ENCODE results near the gene SLC22A4. TPM values are rescaled to one million over a fixed set of nuclear protein-coding genes. Genes with fewer than 3 reads are reported as not detected.
A peak's percentile ranks its signal among the peaks of the same experiment; 100 is the strongest.

SLC22A4 gene
- total and polyA plus RNA-seq, 7 donors, result 1.1 to 17.5 (median 2.8) TPM

DNA sequence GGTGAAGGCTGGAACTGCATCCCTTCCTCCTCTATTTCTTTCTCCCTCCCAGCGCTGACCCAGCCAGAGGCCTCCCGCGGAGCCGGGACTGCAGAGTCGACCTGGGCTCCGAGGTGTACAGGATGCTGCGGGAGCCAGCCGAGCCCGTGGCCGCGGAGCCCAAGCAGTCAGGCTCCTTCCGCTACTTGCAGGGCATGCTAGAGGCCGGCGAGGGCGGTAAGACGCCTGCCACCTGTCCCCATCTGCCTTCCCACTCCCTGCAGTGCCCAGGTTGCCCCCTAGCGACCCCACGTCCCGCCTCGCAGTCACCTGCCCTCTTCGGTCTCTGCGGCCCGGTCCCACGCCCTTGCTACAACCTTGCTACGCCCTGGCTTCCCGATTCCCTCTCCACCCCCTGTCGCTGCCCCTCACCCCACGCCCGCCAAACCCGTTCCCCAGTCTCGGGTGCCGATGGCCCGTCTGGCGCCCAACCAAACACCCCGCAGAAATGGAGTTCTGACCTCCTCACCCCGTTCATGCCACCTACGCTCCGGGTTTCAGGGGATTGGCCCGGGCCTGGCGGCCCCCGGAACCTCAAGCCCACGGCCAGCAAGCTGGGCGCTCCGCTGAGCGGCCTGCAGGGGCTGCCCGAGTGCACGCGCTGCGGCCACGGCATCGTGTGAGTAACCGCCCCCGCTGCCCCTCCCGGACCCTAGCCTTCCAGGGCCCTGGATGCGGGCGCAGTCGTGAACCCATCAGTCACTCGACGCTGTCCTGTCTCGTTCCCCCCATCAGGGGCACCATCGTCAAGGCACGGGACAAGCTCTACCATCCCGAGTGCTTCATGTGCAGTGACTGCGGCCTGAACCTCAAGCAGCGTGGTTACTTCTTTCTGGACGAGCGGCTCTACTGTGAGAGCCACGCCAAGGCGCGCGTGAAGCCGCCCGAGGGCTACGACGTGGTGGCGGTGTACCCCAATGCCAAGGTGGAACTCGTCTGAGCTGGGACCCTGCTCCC is 22.6 kb upstream of the SLC22A4 start:
- intact Hi-C loops (cut with DNase I), result loop anchor here (5.0 kb wide), 1 partner anchor 231 kb away; no protein-coding TSS in a partner anchor
- Histone ChIP-seq H3K9me3 (no peaks in the 10 kb centered on the region), H3K4me3 (no peak overlapping the region), H3K36me3 (ENCODE audit: insufficient read depth in 1 of 2, low read depth in 1 of 2) (peaks cover 0 to 4% of the 10 kb centered on the region in 2 donors), H3K27me3 (ENCODE audit: insufficient read depth in 3 of 3, low read length in 2 of 3) (no peaks in the 10 kb centered on the region), H3K27ac (no peak overlapping the region), H3K4me1 (no peaks in the 10 kb centered on the region)
- whole genome bisulfite sequencing, 3 donors, result 86 to 89% (median 87%) methylated on average over 77 of the region's 77 CpGs
- no peak for DNase-seq
- peak in 2 of 4 donors; percentile 9 to 10 for ATAC-seq
- TF ChIP-seq, protein P1, sequence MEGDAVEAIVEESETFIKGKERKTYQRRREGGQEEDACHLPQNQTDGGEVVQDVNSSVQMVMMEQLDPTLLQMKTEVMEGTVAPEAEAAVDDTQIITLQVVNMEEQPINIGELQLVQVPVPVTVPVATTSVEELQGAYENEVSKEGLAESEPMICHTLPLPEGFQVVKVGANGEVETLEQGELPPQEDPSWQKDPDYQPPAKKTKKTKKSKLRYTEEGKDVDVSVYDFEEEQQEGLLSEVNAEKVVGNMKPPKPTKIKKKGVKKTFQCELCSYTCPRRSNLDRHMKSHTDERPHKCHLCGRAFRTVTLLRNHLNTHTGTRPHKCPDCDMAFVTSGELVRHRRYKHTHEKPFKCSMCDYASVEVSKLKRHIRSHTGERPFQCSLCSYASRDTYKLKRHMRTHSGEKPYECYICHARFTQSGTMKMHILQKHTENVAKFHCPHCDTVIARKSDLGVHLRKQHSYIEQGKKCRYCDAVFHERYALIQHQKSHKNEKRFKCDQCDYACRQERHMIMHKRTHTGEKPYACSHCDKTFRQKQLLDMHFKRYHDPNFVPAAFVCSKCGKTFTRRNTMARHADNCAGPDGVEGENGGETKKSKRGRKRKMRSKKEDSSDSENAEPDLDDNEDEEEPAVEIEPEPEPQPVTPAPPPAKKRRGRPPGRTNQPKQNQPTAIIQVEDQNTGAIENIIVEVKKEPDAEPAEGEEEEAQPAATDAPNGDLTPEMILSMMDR (IDR thresholded peaks at IDR 0.05), result no peak

DNA sequence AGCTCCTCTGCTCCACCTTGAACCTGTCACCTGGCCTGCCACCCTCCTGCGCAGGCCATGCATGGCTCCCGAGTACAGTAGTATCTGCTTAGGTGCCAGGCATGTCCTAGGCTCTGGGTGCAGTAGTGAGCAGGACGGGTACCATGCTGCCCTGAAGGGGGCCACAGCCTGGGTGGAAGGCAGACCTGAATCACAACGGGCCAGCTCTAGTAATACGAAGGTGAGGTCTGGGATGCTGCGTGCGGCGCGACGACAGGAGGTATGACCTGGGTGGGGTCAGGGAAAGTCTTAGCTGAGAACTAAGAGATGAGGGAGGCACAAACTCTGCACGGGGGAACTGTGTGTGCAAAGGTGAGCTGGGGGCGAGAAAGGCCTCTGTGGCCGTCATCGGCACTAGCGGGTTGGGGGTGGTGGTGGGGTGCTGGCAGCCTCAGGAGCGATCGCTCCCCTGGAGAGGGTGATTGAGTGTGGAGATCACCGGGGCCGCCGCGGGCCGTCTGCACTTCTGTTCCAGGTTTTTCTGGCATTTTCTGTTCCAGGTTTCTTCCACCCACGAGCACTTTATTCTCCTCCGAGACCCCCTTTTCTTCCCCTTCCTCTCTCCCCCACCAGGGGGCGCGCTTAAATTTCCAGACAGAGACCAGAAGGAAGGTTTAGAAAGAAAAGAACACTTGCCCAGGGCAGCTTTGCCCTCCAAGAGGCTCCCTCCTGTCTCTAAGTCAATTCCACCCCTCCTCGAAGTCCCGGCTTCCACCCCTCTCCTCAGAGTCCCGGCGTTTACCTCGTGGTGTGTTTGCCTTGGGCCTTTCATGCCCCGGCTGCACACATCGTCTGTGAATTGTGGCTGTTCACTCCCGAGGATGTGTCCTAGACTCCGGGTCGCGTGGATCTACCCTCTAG is 21.6 kb upstream of the SLC22A4 start:
- Histone ChIP-seq H3K9me3 (no peaks in the 10 kb centered on the region), H3K27ac (no peak overlapping the region), H3K4me3 (no peak overlapping the region), H3K4me1 (no peaks in the 10 kb centered on the region), H3K36me3 (ENCODE audit: insufficient read depth in 1 of 2, low read depth in 1 of 2) (peaks cover 0 to 4% of the 10 kb centered on the region in 2 donors), H3K27me3 (ENCODE audit: insufficient read depth in 3 of 3, low read length in 2 of 3) (no peaks in the 10 kb centered on the region)
- peak; percentile 41 to 86 (median 70) for ATAC-seq
- DNase-seq, result peak; percentile 70 to 75
- intact Hi-C loops (cut with DNase I), result loop anchor here (5.0 kb wide), 1 partner anchor 230 kb away; no protein-coding TSS in a partner anchor
- WGBS, 3 donors, result 53 to 63% (median 57%) methylated on average over 36 to 37 of the region's 37 CpGs
- TF ChIP-seq, protein P1 (IDR thresholded peaks at IDR 0.05), result peak; percentile 90

DNA sequence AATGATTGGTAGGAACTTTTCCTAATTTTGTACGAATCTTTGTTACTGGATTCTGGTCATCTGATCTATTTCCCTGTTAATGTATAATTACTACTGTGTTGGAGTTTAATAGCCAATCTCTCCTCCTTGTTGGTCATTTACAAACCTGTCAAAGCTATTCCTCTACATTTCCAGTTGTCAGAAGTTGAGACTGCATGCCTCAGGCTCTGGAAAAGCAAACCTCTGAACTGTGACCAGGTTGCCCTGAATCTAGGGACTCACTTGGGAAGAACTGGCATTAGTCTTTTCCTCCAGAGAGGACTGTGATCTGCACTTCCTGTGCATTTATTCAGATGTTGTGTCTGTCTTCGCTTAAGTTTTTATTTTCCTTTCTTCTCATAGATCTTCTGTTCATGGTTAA is 20.6 kb upstream of the SLC22A4 start:
- WGBS, 3 donors, result 84 to 96% (median 93%) methylated on average over 2 of the region's 2 CpGs
- no peak overlapping the region for H3K27ac ChIP-seq

More for the DNA sequence above, 20.6 kb upstream of the SLC22A4 start:
- TF ChIP-seq, protein P1 (IDR thresholded peaks at IDR 0.05), result no peak
- Histone ChIP-seq H3K4me1 (no peaks in the 10 kb centered on the region), H3K4me3 (no peak overlapping the region), H3K9me3 (no peaks in the 10 kb centered on the region), H3K27me3 (ENCODE audit: insufficient read depth in 3 of 3, low read length in 2 of 3) (no peaks in the 10 kb centered on the region), H3K36me3 (ENCODE audit: insufficient read depth in 1 of 2, low read depth in 1 of 2) (peaks cover 0 to 4% of the 10 kb centered on the region in 2 donors)
- DNase-seq (no peak), ATAC-seq (no peak)
- intact Hi-C loops (cut with DNase I), result loop anchor here (5.0 kb wide), 1 partner anchor 229 kb away; no protein-coding TSS in a partner anchor

All from psoas muscle (tissue), 8 donors.